Vagina (tissue), 2 donors: ENCODE results near the gene HSPA4L.

ENCODE experiments used
- CTCF ChIP-seq, 3 experiments: fragments of 450-650 bp in 2 of 3; fragments of 200-600 bp in 1 of 3; sonication (generic) in 1 of 3; IDR thresholded peaks; one replicate each; pipeline ENCODE4 v1.5.1; 2017 to 2019; ENCODE audit warnings: antibody characterized with exemption in 3 of 3, mild to moderate bottlenecking in 2 of 3, moderate library complexity in 2 of 3
- POLR2A ChIP-seq, 2 donors: fragments of 450-650 bp; IDR thresholded peaks; one replicate each; pipeline ENCODE4 v1.6.1; 2017; ENCODE audit warnings: antibody characterized with exemption in 2 of 2, mild to moderate bottlenecking in 2 of 2, moderate library complexity in 2 of 2
- POLR2AphosphoS5 ChIP-seq, 2 donors: sonication (generic); formaldehyde crosslinking; IDR thresholded peaks; one replicate each; pipeline ENCODE4 v1.9.0; 2017; ENCODE audit warnings: antibody characterized with exemption in 2 of 2, mild to moderate bottlenecking in 2 of 2, low read depth in 1 of 2; ENCODE audit not compliant: insufficient read depth in 1 of 2

- no peak for TF ChIP-seq POLR2A (IDR thresholded peaks at IDR 0.05)
- no peak for TF ChIP-seq CTCF (IDR thresholded peaks at IDR 0.05)
- no peak for TF ChIP-seq POLR2AphosphoS5 (IDR thresholded peaks at IDR 0.05; ENCODE audit: insufficient read depth in 1 of 2, low read depth in 1 of 2)
These were observed 74.8 kb downstream of the HSPA4L start for GRCh38 chr4:127856813-127857447.
